ENCODE data around the gene KRT78. TPM values are rescaled to one million over a fixed set of nuclear protein-coding genes. Genes with fewer than 3 reads are reported as not detected.

The KRT78 gene
- total and polyA plus RNA-seq, 9 of the 15 experiments (the other 6 are each of a cell fraction or from before 2014, with no cell fraction given), result not detected

- no peak for TF ChIP-seq ZNF398 (CRISPR knock-in tag; IDR thresholded peaks at IDR 0.05)
- TF ChIP-seq ETV6 (IDR thresholded peaks at IDR 0.05; ENCODE audit: borderline replicate concordance in 1 of 2, low read depth in 2 of 2, low read length in 1 of 2), result no peak
- no peak for TF ChIP-seq ETV6 (CRISPR knock-in tag; IDR thresholded peaks at IDR 0.05; ENCODE audit: borderline replicate concordance)
- TF ChIP-seq ZZZ3 (IDR thresholded peaks at IDR 0.05), result no peak
- TF ChIP-seq RB1 (IDR thresholded peaks at IDR 0.05; ENCODE audit: low read depth), result no peak
- TF ChIP-seq ZNF436 (CRISPR knock-in tag; IDR thresholded peaks at IDR 0.05), result no peak
- TF ChIP-seq FIP1L1 (IDR thresholded peaks at IDR 0.05; ENCODE audit: low read depth, low read length, poor library complexity, severe bottlenecking), result no peak
- peak in 1 of 2 experiments; percentile 56; a peak in 1 of 4 replicates for TF ChIP-seq HDAC1 (IDR thresholded peaks at IDR 0.05)
- TF ChIP-seq HLTF (IDR thresholded peaks at IDR 0.05), result no peak
- TF ChIP-seq ZNF23 (CRISPR knock-in tag; IDR thresholded peaks at IDR 0.05), result no peak
- TF ChIP-seq ARHGAP35 (IDR thresholded peaks at IDR 0.05; ENCODE audit: partially characterized antibody), result no peak
- peak; percentile 90 for TF ChIP-seq SOX6 (IDR thresholded peaks at IDR 0.05)
- peak; percentile 62; the same call in 1 of the 2 replicates for TF ChIP-seq JUND (IDR thresholded peaks at IDR 0.05; ENCODE audit: borderline replicate concordance, low read depth, low read length)
- TF ChIP-seq JUND (tag; IDR thresholded peaks at IDR 0.05; ENCODE audit: borderline replicate concordance, low read depth, low read length), result no peak; the same call in 2 of the 3 replicates
- no peak for TF ChIP-seq POLR2AphosphoS2 (IDR thresholded peaks at IDR 0.05; ENCODE audit: low read length)
- no peak for TF ChIP-seq TCFL5 (CRISPR knock-in tag; conservative IDR thresholded peaks at IDR 0.05)
- no peak for TF ChIP-seq NFIX (CRISPR knock-in tag; IDR thresholded peaks at IDR 0.05; ENCODE audit: low read depth)
- TF ChIP-seq NFRKB (IDR thresholded peaks at IDR 0.05; ENCODE audit: low read depth), result no peak
- no peak for TF ChIP-seq ATF4 (CRISPR knock-in tag; IDR thresholded peaks at IDR 0.05)
- no peak for TF ChIP-seq ZNF239 (CRISPR knock-in tag; IDR thresholded peaks at IDR 0.05)
- no peak for TF ChIP-seq BDP1 (IDR thresholded peaks at IDR 0.05; ENCODE audit: insufficient read depth, insufficient read length)
- no peak for TF ChIP-seq ZNF280B (CRISPR knock-in tag; IDR thresholded peaks at IDR 0.05)
Measured at GRCh38 chr12:52796839-52797528, 51.8 kb downstream of the KRT78 start (continued).

All from K562 (cell line).